ENCODE data around the gene TGFB2.

GRCh38 chr1:218392780-218393179 is 47.6 kb downstream of the TGFB2 start:
- no peak for TF ChIP-seq CTCF (conservative IDR thresholded peaks at IDR 0.05; ENCODE audit: low read depth, low read length)
- no peak for TF ChIP-seq EZH2 (IDR thresholded peaks at IDR 0.05; ENCODE audit: borderline replicate concordance, low read depth, low read length, poor library complexity, severe bottlenecking)

Measured in A673 (cell line).